OCI-LY3 (cell line): ENCODE measurements around the gene SSR1.

ENCODE experiments used
- EZH2phosphoT487 ChIP-seq: fragments of 200-600 bp; shearing (Covaris generic); IDR thresholded peaks from 2 replicates; pipeline ENCODE4 v1.6.1; 2018; ENCODE audit warnings: antibody characterized with exemption, mixed run types, low read depth
- TF ChIP-seq, protein P1 (sequence below): fragments of 200-600, 300-600 bp; sonication (generic); IDR thresholded peaks from 2 replicates; pipeline ENCODE4 v1.5.1; 2014; ENCODE audit warnings: antibody characterized with exemption, low read length, low read depth

DNA sequence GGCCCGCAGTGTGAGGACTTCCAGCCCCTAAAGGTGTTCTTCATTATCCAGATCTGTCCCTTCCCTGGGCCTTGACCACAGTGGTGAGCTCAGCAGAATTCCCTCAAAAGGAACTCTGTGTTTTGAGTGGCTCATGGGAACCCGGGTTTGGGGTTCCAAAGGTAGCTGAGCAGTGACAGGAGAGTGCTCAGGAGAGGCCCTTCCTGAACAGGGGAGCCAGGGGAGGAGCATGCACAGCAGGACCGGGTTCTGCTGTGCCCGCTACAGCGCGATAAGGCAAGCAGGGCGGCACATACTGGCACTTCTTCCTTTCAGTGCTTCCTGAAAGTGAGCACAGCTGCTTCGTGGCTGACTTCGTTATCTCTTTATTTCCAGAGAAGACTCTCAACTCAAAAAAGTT lies 88.3 kb downstream of the SSR1 start:
- TF ChIP-seq, protein P1, sequence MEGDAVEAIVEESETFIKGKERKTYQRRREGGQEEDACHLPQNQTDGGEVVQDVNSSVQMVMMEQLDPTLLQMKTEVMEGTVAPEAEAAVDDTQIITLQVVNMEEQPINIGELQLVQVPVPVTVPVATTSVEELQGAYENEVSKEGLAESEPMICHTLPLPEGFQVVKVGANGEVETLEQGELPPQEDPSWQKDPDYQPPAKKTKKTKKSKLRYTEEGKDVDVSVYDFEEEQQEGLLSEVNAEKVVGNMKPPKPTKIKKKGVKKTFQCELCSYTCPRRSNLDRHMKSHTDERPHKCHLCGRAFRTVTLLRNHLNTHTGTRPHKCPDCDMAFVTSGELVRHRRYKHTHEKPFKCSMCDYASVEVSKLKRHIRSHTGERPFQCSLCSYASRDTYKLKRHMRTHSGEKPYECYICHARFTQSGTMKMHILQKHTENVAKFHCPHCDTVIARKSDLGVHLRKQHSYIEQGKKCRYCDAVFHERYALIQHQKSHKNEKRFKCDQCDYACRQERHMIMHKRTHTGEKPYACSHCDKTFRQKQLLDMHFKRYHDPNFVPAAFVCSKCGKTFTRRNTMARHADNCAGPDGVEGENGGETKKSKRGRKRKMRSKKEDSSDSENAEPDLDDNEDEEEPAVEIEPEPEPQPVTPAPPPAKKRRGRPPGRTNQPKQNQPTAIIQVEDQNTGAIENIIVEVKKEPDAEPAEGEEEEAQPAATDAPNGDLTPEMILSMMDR, result no peak
- no peak for TF ChIP-seq EZH2phosphoT487
